Measurements from ENCODE around the gene SIX5.

Gene SIX5

DNA sequence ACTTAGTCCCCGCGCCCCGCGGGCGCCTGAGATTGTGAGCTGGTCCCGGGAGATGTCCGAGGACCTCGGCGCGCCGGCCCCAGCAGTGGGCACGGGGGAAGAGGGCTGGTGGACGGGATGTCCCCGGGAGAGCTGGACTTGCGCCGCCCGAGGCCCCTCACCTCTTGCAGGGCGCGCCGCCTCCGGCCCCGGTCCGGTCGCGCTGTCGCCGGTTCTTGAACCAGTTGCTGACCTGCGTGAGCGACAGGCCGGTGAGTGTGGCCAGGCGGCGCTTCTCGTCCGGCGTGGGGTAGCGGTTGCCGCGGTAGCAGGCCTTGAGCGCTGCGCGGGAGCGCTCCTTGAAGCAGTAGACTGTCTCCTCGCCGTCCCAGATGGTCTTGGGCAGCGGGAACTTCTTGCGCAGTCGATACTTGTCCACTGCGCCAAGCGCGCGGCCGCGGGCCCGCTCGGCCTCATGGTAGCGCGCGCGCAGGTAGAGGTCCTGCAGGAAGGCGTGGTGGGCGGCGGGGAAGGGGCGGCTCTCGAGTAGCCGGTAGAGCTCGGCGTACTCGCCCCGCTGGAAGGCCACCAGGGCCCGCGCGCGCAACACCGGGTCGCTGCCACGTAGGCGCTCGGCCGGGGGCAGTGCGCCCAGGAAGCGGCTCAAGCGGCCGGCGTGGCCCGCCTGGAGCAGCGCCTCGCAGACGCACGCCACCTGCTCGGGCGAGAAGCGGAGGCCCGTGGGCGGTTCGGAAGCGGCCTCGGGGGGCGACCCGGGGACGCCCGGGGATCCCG, 984 bp downstream of the SIX5 start:
- H3K9ac ChIP-seq = peak overlapping the region; percentile 82
- H3K36me3 ChIP-seq = no peaks in the 10 kb centered on the region
- peaks cover 63% of the 10 kb centered on the region for H3K4me1 ChIP-seq
- H3K4me3 ChIP-seq = peak overlapping the region; percentile 85
- peak overlapping the region; percentile 98 for H3K4me2 ChIP-seq
- H3K27me3 ChIP-seq = peaks cover 19% of the 10 kb centered on the region
- H3K9me3 ChIP-seq = no peaks in the 10 kb centered on the region
- H4K20me1 ChIP-seq = peaks cover 21% of the 10 kb centered on the region
- TF ChIP-seq Cebpa-rat (IDR thresholded peaks at IDR 0.05) = no peak
- peak overlapping the region; percentile 78 for H3K27ac ChIP-seq

GRCh38 chr19:45767410-45767880, 1.6 kb downstream of the SIX5 start:
- Histone ChIP-seq H3K4me2 (peak overlapping the region; percentile 98), H3K27ac (no peak overlapping the region), H3K4me3 (peak overlapping the region; percentile 85), H3K9me3 (no peaks in the 10 kb centered on the region), H3K27me3 (peaks cover 19% of the 10 kb centered on the region), H4K20me1 (peaks cover 17% of the 10 kb centered on the region), H3K36me3 (no peaks in the 10 kb centered on the region), H3K4me1 (peaks cover 63% of the 10 kb centered on the region), H3K9ac (peak overlapping the region; percentile 82)
- no peak for TF ChIP-seq Cebpa-rat (IDR thresholded peaks at IDR 0.05)

DNA sequence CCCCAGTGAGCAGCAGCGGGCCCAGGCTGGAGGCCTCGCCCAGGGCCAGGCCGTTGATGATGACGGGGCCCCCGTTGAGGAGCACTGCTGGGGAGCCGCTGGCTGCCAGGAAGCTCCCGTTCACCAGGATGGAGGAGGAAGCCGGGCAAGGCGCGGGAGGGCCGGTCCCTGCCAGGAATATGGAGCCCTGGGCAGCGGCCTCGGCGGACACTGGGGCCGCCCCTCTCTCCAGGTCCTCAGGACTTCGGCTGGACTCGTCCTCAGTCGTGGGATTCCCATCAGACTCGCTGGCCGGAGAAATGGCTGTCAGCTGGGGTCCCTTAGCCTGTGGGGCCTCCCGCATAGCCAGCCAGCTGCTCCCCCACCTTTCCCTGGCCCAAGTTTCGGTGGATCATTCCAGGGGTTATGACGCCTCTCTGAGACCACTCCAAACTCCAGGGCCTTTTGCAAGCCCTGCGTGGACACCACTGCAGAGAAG, 2.1 kb downstream of the SIX5 start:
- TF ChIP-seq Cebpa-rat (IDR thresholded peaks at IDR 0.05) = no peak
- peak overlapping the region; percentile 98 for H3K4me2 ChIP-seq
- H3K27ac ChIP-seq = no peak overlapping the region
- no peaks in the 10 kb centered on the region for H3K9me3 ChIP-seq
- peaks cover 12% of the 10 kb centered on the region for H4K20me1 ChIP-seq
- H3K9ac ChIP-seq = no peak overlapping the region
- H3K4me3 ChIP-seq = peak overlapping the region; percentile 85; the same call in 1 of the 2 replicates
- peaks cover 19% of the 10 kb centered on the region for H3K27me3 ChIP-seq
- no peaks in the 10 kb centered on the region for H3K36me3 ChIP-seq
- peaks cover 63% of the 10 kb centered on the region for H3K4me1 ChIP-seq

GRCh38 chr19:45766296-45766868, 2.7 kb downstream of the SIX5 start:
- peaks cover 63% of the 10 kb centered on the region for H3K4me1 ChIP-seq
- H3K27me3 ChIP-seq = peaks cover 19% of the 10 kb centered on the region
- H3K4me2 ChIP-seq = peak overlapping the region; percentile 98; the same call in 1 of the 2 replicates
- H3K9ac ChIP-seq = no peak overlapping the region
- no peaks in the 10 kb centered on the region for H3K36me3 ChIP-seq
- no peak overlapping the region for H3K27ac ChIP-seq
- no peak for TF ChIP-seq Cebpa-rat (IDR thresholded peaks at IDR 0.05)
- no peaks in the 10 kb centered on the region for H3K9me3 ChIP-seq
- H3K4me3 ChIP-seq = no peak overlapping the region
- peaks cover 6% of the 10 kb centered on the region for H4K20me1 ChIP-seq

DNA sequence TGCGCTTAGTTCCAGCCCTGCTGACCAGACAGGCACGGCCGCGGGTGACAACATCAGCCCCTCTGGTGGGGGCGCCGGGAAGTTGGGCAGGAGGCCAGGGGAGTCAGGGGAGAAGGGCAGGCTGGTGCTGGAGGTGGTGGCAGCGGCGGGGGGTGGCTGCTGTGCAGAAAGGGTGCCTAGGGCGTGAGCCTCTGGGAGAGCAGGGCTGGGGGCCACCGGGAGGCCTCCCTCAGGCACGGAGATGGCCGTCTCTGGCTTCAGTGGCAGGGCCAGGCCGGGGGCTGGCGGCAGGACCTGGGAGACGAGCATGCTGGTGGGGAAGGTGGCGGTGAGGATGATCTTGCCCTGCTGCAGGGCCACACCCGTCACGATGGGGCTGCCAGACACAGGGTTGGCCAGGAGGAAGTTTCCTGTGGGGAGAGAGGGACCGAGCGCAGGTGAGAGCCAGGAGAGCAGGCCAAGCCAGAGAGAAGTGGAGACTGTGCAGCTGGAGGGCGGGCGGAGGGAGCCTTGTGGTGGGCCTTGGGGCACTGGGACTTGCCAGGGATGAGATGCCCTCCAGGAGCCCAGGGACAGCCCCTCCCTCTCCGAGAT, 3.3 kb downstream of the SIX5 start:
- Histone ChIP-seq H3K4me3 (no peak overlapping the region), H3K27me3 (peaks cover 19% of the 10 kb centered on the region), H3K4me1 (peaks cover 58% of the 10 kb centered on the region), H3K4me2 (no peak overlapping the region), H3K9ac (no peak overlapping the region), H3K27ac (no peak overlapping the region), H4K20me1 (peaks cover under 1% of the 10 kb centered on the region), H3K9me3 (no peaks in the 10 kb centered on the region), H3K36me3 (no peaks in the 10 kb centered on the region)
- TF ChIP-seq Cebpa-rat (IDR thresholded peaks at IDR 0.05) = no peak

DNA sequence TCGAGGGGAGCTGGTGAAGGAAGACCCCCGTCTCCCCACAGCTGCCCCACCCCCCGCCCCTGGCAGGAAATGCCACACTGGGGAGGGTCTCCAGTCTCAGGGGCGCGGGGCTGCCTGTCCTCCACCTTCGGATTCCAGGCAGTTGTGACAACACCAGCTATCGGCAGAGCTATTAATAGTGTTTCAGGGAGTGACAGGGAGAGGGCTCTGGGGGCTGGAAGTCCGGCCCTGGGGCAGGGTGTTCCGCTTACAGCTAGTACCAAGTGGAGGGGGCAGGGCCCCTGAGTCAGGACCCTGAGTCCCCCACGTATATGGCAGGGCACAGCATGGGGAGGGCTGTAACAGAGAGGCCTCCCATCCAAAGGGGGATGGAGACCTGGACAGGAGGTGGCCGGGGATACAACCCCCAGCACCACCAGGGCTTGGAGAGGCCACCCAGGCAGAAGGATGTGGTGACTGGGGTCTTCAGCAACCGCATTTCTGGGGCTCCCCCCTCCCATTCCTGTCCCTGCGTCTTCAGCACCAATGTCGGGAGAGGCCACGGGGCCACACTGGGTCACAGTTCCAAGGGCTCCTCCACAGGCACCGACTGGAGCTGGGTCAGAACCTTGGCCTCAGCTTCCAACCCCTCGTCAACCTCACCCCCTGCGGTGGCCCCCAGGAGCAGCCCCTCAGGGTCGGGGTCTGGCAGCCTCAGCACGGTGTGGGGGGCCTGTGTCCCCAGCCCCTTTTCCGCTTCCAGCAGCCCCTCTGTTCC, 3.9 kb downstream of the SIX5 start:
- Histone ChIP-seq H3K4me2 (peak overlapping the region; percentile 54; the same call in 1 of the 2 replicates), H3K36me3 (no peaks in the 10 kb centered on the region), H3K27me3 (peaks cover 19% of the 10 kb centered on the region), H3K9me3 (no peaks in the 10 kb centered on the region), H3K27ac (no peak overlapping the region), H3K9ac (no peak overlapping the region), H3K4me1 (peaks cover 57% of the 10 kb centered on the region), H4K20me1 (no peaks in the 10 kb centered on the region; the same call in 1 of the 2 replicates), H3K4me3 (no peak overlapping the region)
- TF ChIP-seq Cebpa-rat (IDR thresholded peaks at IDR 0.05) = no peak

- Histone ChIP-seq H3K27ac (no peak overlapping the region), H3K36me3 (no peaks in the 10 kb centered on the region), H3K27me3 (peaks cover 19% of the 10 kb centered on the region), H3K9ac (no peak overlapping the region), H4K20me1 (no peaks in the 10 kb centered on the region; the same call in 1 of the 2 replicates), H3K4me3 (no peak overlapping the region), H3K9me3 (no peaks in the 10 kb centered on the region), H3K4me1 (peaks cover 57% of the 10 kb centered on the region), H3K4me2 (peak overlapping the region; percentile 54; the same call in 1 of the 2 replicates)
- no peak for TF ChIP-seq Cebpa-rat (IDR thresholded peaks at IDR 0.05)
These were observed 4.6 kb downstream of the SIX5 start for GRCh38 chr19:45764475-45764874.

- Histone ChIP-seq H3K36me3 (no peaks in the 10 kb centered on the region), H3K27ac (no peak overlapping the region), H3K9ac (no peak overlapping the region), H3K9me3 (no peaks in the 10 kb centered on the region), H3K4me3 (no peak overlapping the region), H3K4me2 (peak overlapping the region; percentile 54), H3K4me1 (peaks cover 57% of the 10 kb centered on the region), H3K27me3 (peaks cover 19% of the 10 kb centered on the region), H4K20me1 (no peaks in the 10 kb centered on the region; the same call in 1 of the 2 replicates)
- TF ChIP-seq Cebpa-rat (IDR thresholded peaks at IDR 0.05) = no peak
These were observed 5.3 kb downstream of the SIX5 start for GRCh38 chr19:45763691-45764294.
